Motor neuron (in vitro differentiated cells): ENCODE data around the gene DESI2. TPM values are rescaled to one million over a fixed set of nuclear protein-coding genes. Genes with fewer than 3 reads are reported as not detected.
"Not testable (repeated sequence)": the region's sequence is repeated elsewhere in the genome, so short reads cannot be mapped to it uniquely, and the experiment has no call there.

Experiments used
- ATAC-seq, 8 experiments: fragments of 200-7000 bp; cut with Tn5 transposase; replicated peaks in 6 of 8; 2 replicates each; pipeline ENCODE4 v1.8.0; 2021; ENCODE audit warnings: mild to moderate bottlenecking in 8 of 8, moderate library complexity in 8 of 8
- H3K27ac ChIP-seq, 2 donors: fragments of 250-450 bp; sonication (Bioruptor Pico); 2 replicates each; pipeline ENCODE4 v1.9.0; 2021; ENCODE audit warnings: antibody characterized with exemption in 2 of 2, mild to moderate bottlenecking in 2 of 2, moderate library complexity in 1 of 2
- H3K4me1 ChIP-seq, 2 donors: fragments of 250-450 bp; sonication (Bioruptor Pico); replicated peaks in 1 of 2; 2 replicates each; pipeline ENCODE4 v1.6.1; 2021; ENCODE audit warnings: antibody characterized with exemption in 2 of 2, mild to moderate bottlenecking in 2 of 2, moderate library complexity in 1 of 2
- H3K4me3 ChIP-seq, 5 donors: fragments of 250-450 bp; sonication (Bioruptor Pico); 2 replicates each; pipeline ENCODE4 v1.9.0; 2021; ENCODE audit warnings: antibody characterized with exemption in 5 of 5, mild to moderate bottlenecking in 5 of 5, moderate library complexity in 4 of 5
- WGBS, 10 experiments: fragments of 450-650 bp; shearing (Covaris generic); methylation state at CpG; one replicate each; pipeline ENCODE4 v1.0.0; 2022; 5-methylcytosine and 5-hydroxymethylcytosine counted together
- in situ Hi-C, 9 experiments: fragments of 400-800 bp; cut with MboI; loops; one replicate each; pipeline ENCODE4 v1.15.0; 2021; ENCODE audit warnings: low sequenced_read_pairs in 9 of 9, low pct_unique_long_range_greater_than_20kb in 2 of 9; ENCODE audit not compliant: unreplicated experiment in 9 of 9
- total RNA-seq, 8 experiments: library from RNA; unstranded; fragments of 300-600 nt; gene quantifications; 2 replicates each; pipeline versions ENCODE4 v1.2.3 to v1.2.4, GENCODE V29; 2022

The DESI2 gene
- total RNA-seq, 8 experiments from 2014 or later: 23.1 to 43.4 (median 38.8) TPM

DNA sequence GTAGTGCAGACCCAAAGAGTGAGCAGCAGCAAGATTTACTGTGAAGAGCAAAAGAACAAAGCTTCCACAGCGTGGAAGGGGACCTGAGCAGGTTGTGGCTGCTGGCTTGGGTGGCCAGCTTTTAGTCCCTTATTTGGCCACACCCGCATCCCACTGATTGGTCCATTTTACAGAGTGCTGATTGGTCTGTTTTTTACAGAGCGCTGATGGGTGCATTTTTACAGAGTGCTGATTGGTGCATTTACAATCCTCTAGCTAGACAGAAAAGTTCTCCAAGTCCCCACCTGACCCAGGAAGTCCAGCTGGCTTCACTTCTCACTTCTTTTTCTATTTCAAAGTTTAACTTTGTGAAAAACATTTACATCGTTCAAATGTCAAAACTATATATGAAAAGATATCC is 29.2 kb downstream of the DESI2 start:
- 92 to 100% (median 98%) methylated on average over 1 to 4 of the region's 4 CpGs; no CpG with 5 or more reads in 2 of the 10 experiments for WGBS, 10 experiments
- H3K4me1 ChIP-seq, H3K4me3 ChIP-seq, ATAC-seq, H3K27ac ChIP-seq, in situ Hi-C loops: not testable (repeated sequence)

DNA sequence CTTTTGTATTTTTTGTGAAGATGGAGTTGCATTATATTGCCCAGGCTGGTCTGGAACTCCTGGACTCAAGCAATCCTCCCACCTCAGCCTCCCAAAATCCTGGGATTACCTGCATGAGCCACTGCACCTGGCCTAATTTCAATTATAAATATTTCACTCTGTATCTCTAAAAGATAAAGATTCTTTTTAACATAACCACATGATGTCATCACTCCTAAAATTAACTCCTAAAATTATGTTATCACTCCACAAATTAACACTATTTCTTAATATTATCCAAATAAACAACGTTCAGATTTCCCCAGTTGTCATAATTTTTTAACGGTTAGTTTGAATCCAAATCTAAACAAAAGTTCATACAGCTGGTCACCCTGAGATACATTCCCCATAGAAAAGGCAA is 43.0 kb downstream of the DESI2 start:
- in situ Hi-C loops: no loop called here
- Histone ChIP-seq H3K4me1 (no peaks in the 10 kb centered on the region), H3K4me3 (no peak overlapping the region), H3K27ac (no peak overlapping the region)
- 75 to 100% (median 96%) methylated on average over 1 to 2 of the region's 2 CpGs; no CpG with 5 or more reads in 1 of the 10 experiments for WGBS, 10 experiments
- no peak for ATAC-seq

DNA sequence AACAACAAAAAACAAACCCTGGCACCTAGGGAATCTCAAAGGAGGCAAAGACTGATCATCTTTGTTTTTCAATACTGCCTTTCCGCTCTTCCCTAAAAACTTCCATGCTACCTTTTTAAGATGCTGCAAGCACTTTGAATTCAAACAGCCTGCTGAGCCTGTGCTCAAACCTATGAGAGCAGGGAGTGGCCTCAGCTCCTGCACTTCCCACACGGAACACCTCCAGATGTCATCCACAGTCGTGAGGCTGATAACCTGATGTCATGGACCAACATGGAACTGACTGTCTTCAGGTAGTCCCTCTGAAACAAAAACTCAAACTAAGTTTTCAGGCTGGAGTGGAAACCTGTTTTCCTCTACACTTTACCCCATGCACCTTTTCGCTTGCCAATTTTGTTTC is 46.8 kb downstream of the DESI2 start:
- 86 to 100% (median 98%) methylated on average over 1 to 4 of the region's 4 CpGs; no CpG with 5 or more reads in 1 of the 10 experiments for WGBS, 10 experiments
- no peak overlapping the region for H3K4me3 ChIP-seq
- in situ Hi-C loops: no loop called here
- H3K27ac ChIP-seq: no peak overlapping the region
- H3K4me1 ChIP-seq: no peaks in the 10 kb centered on the region
- ATAC-seq: no peak

DNA sequence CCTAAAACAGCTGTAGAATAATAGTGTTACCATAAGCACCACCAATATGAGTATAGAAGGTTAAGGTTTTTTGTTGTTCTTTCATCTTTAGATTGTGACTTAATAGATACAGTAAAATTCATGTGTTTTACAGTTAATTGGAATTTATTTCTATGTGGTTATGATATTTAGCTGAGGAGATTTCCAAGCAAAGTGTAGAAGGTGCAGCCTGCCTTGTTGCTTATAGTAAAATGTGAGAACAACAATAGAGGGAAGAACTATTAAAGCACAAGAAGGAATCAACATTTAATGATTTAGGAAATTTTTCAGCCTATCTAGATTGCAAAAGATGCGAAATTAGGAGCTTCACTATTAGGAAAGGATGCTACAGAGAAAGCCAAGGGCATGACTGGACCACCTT is 47.9 kb downstream of the DESI2 start:
- no peaks in the 10 kb centered on the region for H3K4me1 ChIP-seq
- H3K4me3 ChIP-seq: no peak overlapping the region
- no peak for ATAC-seq
- WGBS, 10 experiments: 71 to 100% (median 100%) methylated on average over 1 of the region's 1 CpG; no CpG with 5 or more reads in 3 of the 10 experiments
- H3K27ac ChIP-seq: no peak overlapping the region
- in situ Hi-C loops: no loop called here

DNA sequence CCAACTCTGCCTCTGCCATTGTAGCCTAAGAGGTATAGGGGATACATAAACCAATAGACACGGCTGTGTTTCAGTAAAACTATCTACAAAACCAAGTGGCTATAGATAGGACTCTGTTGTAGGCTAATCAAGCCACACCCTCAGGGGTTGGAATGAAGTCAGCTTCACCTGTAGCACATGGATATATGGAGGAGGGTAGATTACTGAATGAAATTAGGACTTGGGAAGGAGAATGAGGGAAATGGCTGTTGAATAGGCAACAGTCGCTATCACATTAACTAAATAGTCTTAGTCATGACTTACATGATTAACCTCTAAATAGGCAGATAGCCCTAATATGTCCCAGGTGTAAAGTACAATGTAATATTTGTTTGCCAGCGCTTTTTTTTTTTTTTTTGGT is 49.7 kb downstream of the DESI2 start:
- H3K27ac ChIP-seq: no peak overlapping the region
- 100% methylated on average over 1 to 3 of the region's 3 CpGs; no CpG with 5 or more reads in 4 of the 10 experiments for WGBS, 10 experiments
- H3K4me3 ChIP-seq: no peak overlapping the region
- H3K4me1 ChIP-seq: peaks cover 0 to 9% of the 10 kb centered on the region in 2 donors
- no peak for ATAC-seq
- in situ Hi-C loops: no loop called here

DNA sequence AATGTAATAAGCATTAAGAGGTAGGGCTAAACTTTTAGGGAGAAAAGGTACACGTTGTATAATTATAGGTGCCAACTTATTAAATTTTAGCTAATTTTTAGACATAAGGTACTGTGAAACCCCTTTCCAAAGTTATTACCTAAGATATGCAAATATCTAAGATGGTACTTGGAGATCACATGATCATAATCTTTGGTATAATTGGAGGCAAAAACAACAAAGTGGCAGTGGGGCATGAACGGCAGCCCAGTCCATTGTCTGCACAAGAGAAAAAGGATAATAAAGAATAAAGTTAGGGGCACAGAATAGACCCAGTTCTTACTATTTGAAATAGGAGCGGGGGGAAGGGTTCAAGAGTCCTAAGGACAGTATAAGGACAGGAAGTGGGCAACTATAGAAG is 51.2 kb downstream of the DESI2 start:
- ATAC-seq: no peak
- H3K4me3 ChIP-seq: no peak overlapping the region
- H3K27ac ChIP-seq: no peak overlapping the region
- 60 to 100% (median 98%) methylated on average over 1 to 3 of the region's 3 CpGs for WGBS, 10 experiments
- peaks cover 2 to 15% of the 10 kb centered on the region in 2 donors for H3K4me1 ChIP-seq
- in situ Hi-C loops: no loop called here

DNA sequence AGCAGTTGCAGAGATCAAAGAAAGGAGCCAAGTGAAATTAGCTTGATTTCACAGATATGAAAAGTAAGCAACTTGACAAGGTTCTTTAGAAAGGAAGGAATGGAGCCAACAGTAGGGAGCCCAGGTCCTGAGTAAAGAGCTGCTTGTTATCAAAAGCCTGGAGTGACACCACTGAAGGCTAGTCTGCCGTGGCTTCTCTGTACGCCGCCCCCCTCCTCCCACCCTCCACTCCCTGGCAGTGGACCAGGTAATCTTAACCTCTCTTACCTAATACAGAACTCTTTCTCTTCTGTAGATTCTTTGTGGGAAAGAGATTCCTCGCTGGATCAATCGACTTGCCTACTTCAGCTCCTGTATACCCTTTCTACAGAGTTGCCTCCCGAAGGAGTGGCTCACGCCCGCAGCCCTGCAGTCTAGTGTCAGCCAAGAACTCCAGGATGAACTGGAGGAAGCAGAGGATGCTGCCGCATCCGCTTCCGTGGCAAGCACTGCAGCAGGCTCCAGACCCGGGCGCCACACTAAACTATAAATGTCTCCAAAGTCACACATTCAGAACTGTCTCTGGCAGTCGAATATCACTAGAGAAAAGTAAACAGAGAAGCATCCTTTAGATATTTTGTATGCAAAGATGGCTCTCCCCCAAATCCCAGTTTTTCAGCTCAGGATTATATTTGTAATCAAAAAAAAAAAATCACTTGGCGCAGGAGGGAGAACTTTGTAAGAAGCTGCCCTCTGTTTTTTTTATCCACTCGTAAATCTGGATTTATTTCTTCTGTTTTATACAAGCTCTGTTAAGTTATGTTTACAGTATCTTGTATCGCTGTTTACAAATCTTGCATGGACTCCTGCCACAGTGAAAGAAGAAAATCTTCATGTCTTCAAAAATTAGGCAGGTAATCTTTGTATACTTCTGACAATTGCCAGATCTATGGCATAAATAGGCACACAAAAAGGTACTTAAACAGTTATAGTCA is 52.6 kb downstream of the DESI2 start:
- WGBS, 10 experiments: 82 to 100% (median 93%) methylated on average over 2 to 15 of the region's 17 CpGs; no CpG with 5 or more reads in 1 of the 10 experiments
- no peak overlapping the region for H3K4me3 ChIP-seq
- ATAC-seq: no peak
- H3K27ac ChIP-seq: no peak overlapping the region
- in situ Hi-C loops: no loop called here
- H3K4me1 ChIP-seq: peaks cover 17 to 26% of the 10 kb centered on the region in 2 donors

DNA sequence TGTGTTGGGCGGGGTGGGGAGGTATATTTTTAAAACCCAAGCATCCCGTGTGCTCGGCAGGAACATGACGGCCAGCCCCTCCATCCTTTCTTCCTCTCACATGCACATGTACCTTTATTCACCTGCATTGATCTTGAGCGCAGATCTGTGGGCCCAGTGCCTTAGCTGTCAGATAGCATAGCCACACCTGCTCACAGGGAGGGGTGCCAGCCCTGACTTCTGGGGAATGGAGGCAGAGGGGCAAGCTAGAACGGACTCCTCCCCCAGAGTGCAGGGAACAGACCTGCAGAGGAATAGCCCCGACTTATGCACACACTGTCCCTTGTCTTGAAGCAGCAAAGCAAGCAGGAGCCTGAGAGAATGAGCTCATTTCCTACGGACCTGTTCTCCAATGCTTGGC is 56.1 kb downstream of the DESI2 start:
- in situ Hi-C loops: no loop called here
- peaks cover 30 to 32% of the 10 kb centered on the region in 2 donors for H3K4me1 ChIP-seq
- no peak overlapping the region for H3K4me3 ChIP-seq
- ATAC-seq: peak in 5 of 8 experiments; percentile 15 to 28 (median 27)
- no peak overlapping the region for H3K27ac ChIP-seq
- WGBS, 10 experiments: 80 to 100% (median 85%) methylated on average over 2 to 8 of the region's 8 CpGs; no CpG with 5 or more reads in 2 of the 10 experiments

DNA sequence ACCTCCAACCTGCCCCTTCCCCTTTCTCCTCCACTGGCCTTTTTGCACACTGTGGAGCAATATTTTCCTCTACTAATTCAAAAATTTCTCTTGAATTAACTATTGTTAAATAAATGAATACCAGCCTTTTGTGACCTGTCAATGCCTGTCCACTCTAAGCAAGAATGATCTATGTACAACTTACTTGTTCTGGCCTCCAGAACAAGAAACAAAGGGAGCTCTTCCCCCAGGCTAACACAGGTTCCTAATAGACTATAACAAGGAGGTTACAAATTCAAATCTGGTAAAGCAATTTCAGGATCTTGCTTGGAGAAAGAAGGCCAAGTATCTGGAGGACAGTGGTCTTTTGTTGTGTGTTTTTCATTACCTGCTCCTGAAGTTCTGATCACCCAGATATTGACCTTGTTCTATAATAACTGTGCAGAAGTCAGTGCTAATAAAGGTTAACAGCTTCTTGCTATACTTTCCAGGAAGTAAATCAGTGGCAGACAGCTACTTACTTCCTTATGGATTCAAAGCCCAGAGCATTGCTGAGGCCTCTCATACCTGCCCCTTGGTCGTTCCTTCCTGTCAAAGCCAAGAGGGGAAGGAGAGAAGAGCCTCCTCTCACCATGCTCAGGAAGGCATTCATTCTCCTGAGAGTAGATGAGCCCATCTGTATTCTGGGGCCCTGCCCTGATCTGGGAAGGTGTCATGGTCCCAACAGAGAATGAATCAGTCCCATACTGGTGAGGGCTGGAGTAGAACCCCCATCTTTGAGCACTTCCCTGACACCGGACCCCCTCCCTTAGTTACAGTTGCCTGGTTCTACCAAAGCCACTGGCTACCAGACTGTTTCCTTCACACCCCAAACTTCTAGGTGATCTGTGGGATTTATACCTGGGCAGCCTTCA is 56.8 kb downstream of the DESI2 start:
- in situ Hi-C loops: no loop called here
- Histone ChIP-seq H3K4me3 (no peak overlapping the region), H3K4me1 (peaks cover 30 to 32% of the 10 kb centered on the region in 2 donors), H3K27ac (peak overlapping the region in 1 of 2 donors; percentile 11)
- ATAC-seq: peak in 5 of 8 experiments; percentile 24 to 55 (median 47)
- WGBS, 10 experiments: 67 to 86% (median 80%) methylated on average over 1 to 2 of the region's 2 CpGs; no CpG with 5 or more reads in 7 of the 10 experiments

DNA sequence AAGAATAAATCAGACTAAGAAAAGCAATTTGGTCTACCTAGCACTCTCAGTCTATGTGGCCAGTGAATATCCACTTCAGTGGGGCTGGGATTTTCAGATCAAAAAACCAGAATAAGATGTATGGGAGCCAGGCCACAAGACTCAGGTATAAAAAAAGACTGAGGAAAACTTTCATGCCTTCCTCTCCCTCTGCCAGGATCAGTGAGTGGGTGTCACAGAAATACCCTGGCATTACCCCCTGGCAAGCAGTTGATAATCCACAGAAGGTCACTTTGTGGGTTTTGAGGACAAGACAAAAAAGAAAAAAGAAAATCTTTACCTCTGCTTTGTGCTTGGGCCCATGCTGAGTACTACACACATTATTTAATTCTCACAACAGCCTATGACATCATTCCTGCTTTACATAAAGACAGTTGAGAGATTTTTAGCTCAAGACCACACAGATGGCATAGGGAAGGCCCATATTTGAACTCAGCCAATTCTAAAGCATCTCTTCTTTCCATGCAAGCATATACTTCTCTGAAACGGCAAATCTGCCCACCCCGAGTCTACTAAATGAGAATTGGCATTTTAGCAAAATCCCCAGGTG is 57.6 kb downstream of the DESI2 start:
- H3K4me1 ChIP-seq: peaks cover 30 to 32% of the 10 kb centered on the region in 2 donors
- ATAC-seq: peak; percentile 60 to 86 (median 74)
- in situ Hi-C loops: no loop called here
- 30 to 100% (median 84%) methylated on average over 1 to 2 of the region's 2 CpGs; no CpG with 5 or more reads in 1 of the 10 experiments for WGBS, 10 experiments
- no peak overlapping the region for H3K27ac ChIP-seq
- H3K4me3 ChIP-seq: no peak overlapping the region

DNA sequence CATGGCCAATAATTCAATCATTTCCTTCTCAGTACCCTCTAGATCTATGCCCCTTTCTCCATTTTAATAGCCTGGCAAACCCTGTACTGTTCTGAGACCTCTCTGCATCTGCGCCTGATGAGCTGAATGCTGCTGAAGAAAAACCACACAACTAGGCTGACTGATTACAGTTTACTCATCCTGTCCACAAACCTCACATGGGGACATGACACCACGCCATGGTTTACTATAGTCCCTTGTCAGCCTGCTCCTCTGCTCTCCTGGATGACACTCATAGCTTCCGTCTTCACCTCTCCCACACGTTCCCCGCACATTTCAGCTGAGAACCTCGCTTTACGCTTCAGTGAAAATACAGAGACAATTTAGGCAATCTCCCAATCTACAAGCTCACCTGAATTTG is 59.7 kb downstream of the DESI2 start:
- in situ Hi-C loops: no loop called here
- Histone ChIP-seq H3K4me3 (no peak overlapping the region), H3K4me1 (peaks cover 22 to 30% of the 10 kb centered on the region in 2 donors), H3K27ac (no peak overlapping the region)
- no peak for ATAC-seq
- 20 to 100% (median 99%) methylated on average over 1 to 7 of the region's 7 CpGs; no CpG with 5 or more reads in 1 of the 10 experiments for WGBS, 10 experiments

DNA sequence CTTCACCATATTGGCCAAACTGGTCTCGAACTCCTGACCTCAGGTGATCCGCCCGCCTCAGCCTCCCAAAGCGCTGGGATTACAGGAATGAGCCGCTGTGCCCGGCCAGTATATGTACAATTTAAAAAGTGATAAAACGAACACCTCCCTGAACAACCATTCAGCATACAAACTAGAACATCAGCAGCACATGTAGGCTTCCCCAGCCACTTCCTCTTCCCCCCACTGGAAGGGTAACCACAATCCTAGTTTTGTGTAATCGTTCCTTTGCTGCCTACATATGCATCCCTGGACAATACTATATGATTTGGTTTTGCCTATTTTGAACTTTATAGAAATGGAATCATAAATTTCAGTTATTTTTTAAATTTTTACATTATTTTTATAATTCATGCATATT is 60.4 kb downstream of the DESI2 start:
- 33 to 96% (median 89%) methylated on average over 1 to 8 of the region's 8 CpGs; no CpG with 5 or more reads in 2 of the 10 experiments for WGBS, 10 experiments
- H3K27ac ChIP-seq: no peak overlapping the region
- no peak for ATAC-seq
- H3K4me1 ChIP-seq: peaks cover 17 to 30% of the 10 kb centered on the region in 2 donors
- H3K4me3 ChIP-seq: no peak overlapping the region
- in situ Hi-C loops: no loop called here
